ENCODE data around the gene LINS1.
A peak's percentile ranks its signal among the peaks of the same experiment; 100 is the strongest.

The LINS1 gene

DNA sequence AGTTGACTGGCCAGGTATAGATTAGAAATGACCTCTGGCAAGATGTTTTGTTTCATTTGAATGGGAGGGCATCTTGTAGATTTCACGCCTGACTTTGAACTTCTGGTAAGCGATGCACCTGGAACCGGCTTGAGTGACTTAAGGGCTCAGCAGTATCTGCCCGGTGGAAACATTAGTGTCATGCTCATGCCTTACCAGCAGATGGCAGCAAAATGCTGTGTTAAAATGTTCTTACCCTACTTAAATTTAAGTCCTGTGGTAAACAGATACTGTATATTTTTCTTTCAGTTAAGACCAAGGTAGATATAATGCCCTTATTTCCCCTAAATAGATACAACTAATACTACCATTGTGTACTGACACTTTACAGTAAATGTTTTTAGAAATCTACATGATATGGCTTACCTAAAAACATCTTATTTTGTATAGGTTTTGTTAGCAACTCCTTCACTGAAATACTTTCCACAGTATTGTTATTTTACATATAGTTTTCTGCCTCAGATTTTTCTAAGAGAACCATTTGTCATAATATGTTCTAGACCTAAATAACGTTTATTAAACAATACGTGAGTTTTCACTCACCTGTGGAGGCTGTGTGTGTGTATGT lies 25.9 kb upstream of the LINS1 start:
- TF ChIP-seq, protein P1, sequence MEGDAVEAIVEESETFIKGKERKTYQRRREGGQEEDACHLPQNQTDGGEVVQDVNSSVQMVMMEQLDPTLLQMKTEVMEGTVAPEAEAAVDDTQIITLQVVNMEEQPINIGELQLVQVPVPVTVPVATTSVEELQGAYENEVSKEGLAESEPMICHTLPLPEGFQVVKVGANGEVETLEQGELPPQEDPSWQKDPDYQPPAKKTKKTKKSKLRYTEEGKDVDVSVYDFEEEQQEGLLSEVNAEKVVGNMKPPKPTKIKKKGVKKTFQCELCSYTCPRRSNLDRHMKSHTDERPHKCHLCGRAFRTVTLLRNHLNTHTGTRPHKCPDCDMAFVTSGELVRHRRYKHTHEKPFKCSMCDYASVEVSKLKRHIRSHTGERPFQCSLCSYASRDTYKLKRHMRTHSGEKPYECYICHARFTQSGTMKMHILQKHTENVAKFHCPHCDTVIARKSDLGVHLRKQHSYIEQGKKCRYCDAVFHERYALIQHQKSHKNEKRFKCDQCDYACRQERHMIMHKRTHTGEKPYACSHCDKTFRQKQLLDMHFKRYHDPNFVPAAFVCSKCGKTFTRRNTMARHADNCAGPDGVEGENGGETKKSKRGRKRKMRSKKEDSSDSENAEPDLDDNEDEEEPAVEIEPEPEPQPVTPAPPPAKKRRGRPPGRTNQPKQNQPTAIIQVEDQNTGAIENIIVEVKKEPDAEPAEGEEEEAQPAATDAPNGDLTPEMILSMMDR (IDR thresholded peaks at IDR 0.05; ENCODE audit: borderline replicate concordance, control extremely low read depth, extremely low read depth, insufficient read depth, missing control alignments), result peak; percentile 82
- peak; percentile 64 for DNase-seq (ENCODE audit: low spot score)
- in situ Hi-C loops (cut with MboI; ENCODE audit: low sequenced_read_pairs, unreplicated experiment), result loop anchor here (25.0 kb wide), 2 partner anchors 384 to 634 kb away; partner anchors contain the start of gene CHSY1

DNA sequence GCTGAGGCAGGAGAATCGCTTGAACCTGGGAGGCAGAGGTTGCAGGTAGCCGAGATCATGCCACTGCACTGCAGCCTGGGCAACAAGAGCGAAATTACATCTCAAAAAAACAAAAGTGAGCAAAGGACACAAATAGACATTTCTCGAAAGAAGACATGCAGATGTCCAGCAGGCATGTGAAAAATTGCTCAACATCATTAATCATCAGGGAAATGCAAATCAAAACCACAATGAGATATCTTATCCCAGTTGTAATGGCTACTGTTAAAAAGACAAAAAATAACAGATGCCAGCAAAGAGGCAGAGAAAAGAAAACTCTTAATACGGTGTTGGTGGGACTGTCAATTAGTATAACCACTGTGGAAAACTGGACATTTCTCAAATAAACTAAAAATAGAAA lies 21.3 kb upstream of the LINS1 start:
- in situ Hi-C loops (cut with MboI; ENCODE audit: low sequenced_read_pairs, unreplicated experiment), result no loop called here
- no peak for DNase-seq (ENCODE audit: low spot score)
- TF ChIP-seq, protein P1 (IDR thresholded peaks at IDR 0.05; ENCODE audit: borderline replicate concordance, control extremely low read depth, extremely low read depth, insufficient read depth, missing control alignments), result no peak

DNA sequence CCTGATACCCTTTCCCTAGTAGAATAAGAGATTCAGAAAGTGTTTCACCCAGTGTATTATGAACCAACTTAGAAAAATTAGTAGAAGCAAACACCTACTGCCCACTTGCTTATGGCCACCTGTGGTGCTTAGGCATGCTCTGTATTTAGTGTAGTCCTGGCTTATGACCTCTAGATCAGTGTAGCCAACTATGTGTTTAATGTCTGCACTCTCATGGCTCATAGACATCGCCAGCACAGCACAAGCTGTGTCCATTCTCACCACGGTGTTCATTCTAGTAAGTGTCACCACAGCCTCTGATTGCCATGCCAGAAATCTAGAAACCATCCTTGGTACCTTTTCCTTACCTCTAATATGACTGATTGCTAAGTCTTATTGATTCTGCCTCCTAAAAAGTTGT lies 14.7 kb upstream of the LINS1 start:
- TF ChIP-seq, protein P1 (IDR thresholded peaks at IDR 0.05; ENCODE audit: borderline replicate concordance, control extremely low read depth, extremely low read depth, insufficient read depth, missing control alignments), result no peak
- in situ Hi-C loops (cut with MboI; ENCODE audit: low sequenced_read_pairs, unreplicated experiment), result no loop called here
- no peak for DNase-seq (ENCODE audit: low spot score)

DNA sequence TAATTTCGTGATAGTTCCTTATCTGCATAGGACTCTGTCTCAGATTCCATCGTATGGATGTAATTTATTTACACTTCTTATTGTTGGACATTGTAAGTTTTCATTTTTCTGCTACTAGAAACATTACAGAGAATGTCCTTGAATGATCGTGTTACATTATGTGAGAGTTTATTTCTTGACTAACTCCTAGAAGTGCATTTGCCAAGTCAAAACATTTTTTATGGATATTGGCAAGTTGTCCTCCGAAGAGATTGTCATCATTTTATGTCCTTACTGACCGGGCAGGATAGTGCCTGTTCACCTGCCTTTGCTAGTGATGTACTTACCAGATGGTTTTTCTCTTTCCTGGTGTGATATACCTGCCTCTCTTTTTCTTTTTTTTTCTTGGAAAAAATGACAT lies 13.8 kb upstream of the LINS1 start:
- DNase-seq (ENCODE audit: low spot score), result no peak
- TF ChIP-seq, protein P1 (IDR thresholded peaks at IDR 0.05; ENCODE audit: borderline replicate concordance, control extremely low read depth, extremely low read depth, insufficient read depth, missing control alignments), result no peak
- in situ Hi-C loops (cut with MboI; ENCODE audit: low sequenced_read_pairs, unreplicated experiment), result no loop called here

DNA sequence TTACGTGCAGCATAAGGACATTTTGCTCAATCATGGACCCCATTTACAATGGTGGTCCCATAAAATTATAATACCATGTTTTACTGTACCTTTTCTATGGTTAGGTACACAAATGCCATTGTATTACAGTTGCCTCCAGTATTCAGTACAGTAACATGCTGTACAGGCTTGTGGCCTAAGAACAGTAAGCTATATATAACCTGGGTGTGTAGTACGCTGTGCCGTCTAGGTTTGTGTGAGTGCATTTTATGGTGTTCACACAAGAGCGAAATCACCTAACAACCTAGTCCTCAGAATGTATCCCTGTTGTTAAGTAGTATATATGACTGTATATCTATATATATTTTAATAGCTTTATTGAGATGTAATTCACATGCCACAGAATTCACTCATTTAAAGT lies 12.9 kb upstream of the LINS1 start:
- in situ Hi-C loops (cut with MboI; ENCODE audit: low sequenced_read_pairs, unreplicated experiment), result no loop called here
- TF ChIP-seq, protein P1 (IDR thresholded peaks at IDR 0.05; ENCODE audit: borderline replicate concordance, control extremely low read depth, extremely low read depth, insufficient read depth, missing control alignments), result no peak
- DNase-seq (ENCODE audit: low spot score), result no peak

DNA sequence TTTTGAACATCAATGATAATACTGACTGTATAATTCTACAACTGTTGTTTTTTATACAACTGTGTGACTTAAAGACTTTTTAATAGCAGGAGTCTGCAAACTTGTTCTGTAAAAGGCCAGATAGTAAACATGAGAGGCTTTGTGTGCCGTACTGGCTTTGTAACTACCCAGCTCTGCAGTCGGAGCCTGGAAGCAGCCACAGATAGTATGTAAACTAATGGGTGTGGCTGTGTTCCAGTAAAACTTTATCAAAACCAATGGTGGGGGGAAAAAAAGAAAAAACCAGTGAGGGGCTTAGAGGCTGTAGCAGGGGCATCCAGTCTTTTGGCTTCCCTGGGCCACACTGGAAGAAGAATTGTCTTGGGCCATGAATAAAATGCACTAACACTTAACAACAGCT lies 12.4 kb upstream of the LINS1 start:
- TF ChIP-seq, protein P1 (IDR thresholded peaks at IDR 0.05; ENCODE audit: borderline replicate concordance, control extremely low read depth, extremely low read depth, insufficient read depth, missing control alignments), result no peak
- no peak for DNase-seq (ENCODE audit: low spot score)
- in situ Hi-C loops (cut with MboI; ENCODE audit: low sequenced_read_pairs, unreplicated experiment), result no loop called here

All from GM13976 (cell line).